ENCODE measurements around the gene SLC4A1AP. TPM values are rescaled to one million over a fixed set of nuclear protein-coding genes. Genes with fewer than 3 reads are reported as not detected.

SLC4A1AP gene
- total RNA-seq, 6 experiments from 2014 or later: 6.5 to 12.7 (median 8.5) TPM

GRCh38 chr2:27709326-27709725 is 45.6 kb downstream of the SLC4A1AP start:
- no CpG with 5 or more reads among the region's 2 CpGs for WGBS (ENCODE audit: insufficient coverage, low coverage, low lambda C conversion rate, missing lambda C conversion rate)
- intact Hi-C loops (cut with DNase I): no loop called here
- no peak overlapping the region for H3K4me3 ChIP-seq
- no peaks in the 10 kb centered on the region for H3K9me3 ChIP-seq
- ATAC-seq: no peak
- no peak overlapping the region for H3K27ac ChIP-seq
- H3K27me3 ChIP-seq: no peaks in the 10 kb centered on the region
- H3K36me3 ChIP-seq: no peaks in the 10 kb centered on the region
- no peak for TF ChIP-seq POLR2A (IDR thresholded peaks at IDR 0.05)
- TF ChIP-seq CTCF (IDR thresholded peaks at IDR 0.05): no peak
- no peaks in the 10 kb centered on the region for H3K4me1 ChIP-seq
- DNase-seq: no peak

- no peaks in the 10 kb centered on the region for H3K27me3 ChIP-seq
- H3K27ac ChIP-seq: no peak overlapping the region
- TF ChIP-seq POLR2A (IDR thresholded peaks at IDR 0.05) (no peak), CTCF (IDR thresholded peaks at IDR 0.05) (no peak)
- DNase-seq (no peak), ATAC-seq (peak; percentile 32 to 60 (median 44))
- 42% methylated on average over 7 of the region's 7 CpGs for WGBS (ENCODE audit: insufficient coverage, low coverage, low lambda C conversion rate, missing lambda C conversion rate)
- no peaks in the 10 kb centered on the region for H3K36me3 ChIP-seq
- no peak overlapping the region for H3K4me3 ChIP-seq
- H3K9me3 ChIP-seq: no peaks in the 10 kb centered on the region
- peaks cover 0 to under 1% (median 0%) of the 10 kb centered on the region in 4 donors for H3K4me1 ChIP-seq
- intact Hi-C loops (cut with DNase I): no loop called here
Observed at GRCh38 chr2:27709960-27710575, 46.4 kb downstream of the SLC4A1AP start.

GRCh38 chr2:27710640-27711430 is 47.1 kb downstream of the SLC4A1AP start:
- no peak for TF ChIP-seq CTCF (IDR thresholded peaks at IDR 0.05)
- TF ChIP-seq POLR2A (IDR thresholded peaks at IDR 0.05): no peak
- no peak overlapping the region for H3K27ac ChIP-seq
- no peaks in the 10 kb centered on the region for H3K9me3 ChIP-seq
- no peaks in the 10 kb centered on the region for H3K36me3 ChIP-seq
- peak in 1 of 4 donors; percentile 13 for ATAC-seq
- H3K27me3 ChIP-seq: no peaks in the 10 kb centered on the region
- DNase-seq: no peak
- no peak overlapping the region for H3K4me3 ChIP-seq
- H3K4me1 ChIP-seq: peaks cover 0 to 6% (median 0%) of the 10 kb centered on the region in 4 donors
- 84% methylated on average over 5 of the region's 8 CpGs for WGBS (ENCODE audit: insufficient coverage, low coverage, low lambda C conversion rate, missing lambda C conversion rate)
- intact Hi-C loops (cut with DNase I): no loop called here

GRCh38 chr2:27711804-27712203 is 48.1 kb downstream of the SLC4A1AP start:
- H3K27ac ChIP-seq: no peak overlapping the region
- intact Hi-C loops (cut with DNase I): no loop called here
- TF ChIP-seq POLR2A (IDR thresholded peaks at IDR 0.05) (no peak), CTCF (IDR thresholded peaks at IDR 0.05) (no peak)
- no peaks in the 10 kb centered on the region for H3K9me3 ChIP-seq
- H3K36me3 ChIP-seq: no peaks in the 10 kb centered on the region
- H3K4me3 ChIP-seq: no peak overlapping the region
- DNase-seq: no peak
- ATAC-seq: no peak
- 81% methylated on average over 5 of the region's 5 CpGs for WGBS (ENCODE audit: insufficient coverage, low coverage, low lambda C conversion rate, missing lambda C conversion rate)
- H3K4me1 ChIP-seq: peaks cover 0 to 6% (median 0%) of the 10 kb centered on the region in 4 donors
- H3K27me3 ChIP-seq: no peaks in the 10 kb centered on the region

All from right lobe of liver (tissue), 6 donors.